ENCODE data around the gene EGF. TPM values are rescaled to one million over a fixed set of nuclear protein-coding genes. Genes with fewer than 3 reads are reported as not detected.
"Not testable (repeated sequence)": the region's sequence is repeated elsewhere in the genome, so short reads cannot be mapped to it uniquely, and the experiment has no call there.

EGF gene
- total and polyA plus RNA-seq, 11 donors, result 1.3 to 15.0 (median 8.8) TPM

DNA sequence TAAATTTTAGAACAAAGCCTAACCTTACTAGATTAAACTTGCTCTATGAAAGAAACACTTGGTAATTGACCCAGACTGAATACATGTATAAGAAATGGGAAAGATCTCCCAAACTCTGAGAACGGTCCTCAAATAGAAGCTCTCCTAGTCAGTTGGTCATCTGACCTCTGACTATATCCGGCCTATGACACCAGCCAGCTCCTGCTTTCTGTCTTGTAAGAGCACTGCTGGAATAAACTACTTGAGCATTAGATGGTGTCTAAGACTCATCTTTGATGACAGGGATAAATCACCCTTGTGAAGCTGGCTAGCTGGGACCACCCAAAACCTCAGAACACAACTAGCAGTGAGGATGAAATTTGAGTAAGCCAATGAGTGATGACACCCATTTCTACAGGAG lies 40.6 kb upstream of the EGF start:
- WGBS, 4 donors, result 82 to 91% (median 86%) methylated on average over 2 of the region's 2 CpGs
- no peak for ATAC-seq
- intact Hi-C loops (cut with DNase I), result no loop called here
- Histone ChIP-seq H3K36me3 (no peaks in the 10 kb centered on the region), H3K27ac (no peak overlapping the region), H3K9me3 (no peaks in the 10 kb centered on the region), H3K4me1 (no peaks in the 10 kb centered on the region), H3K27me3 (no peaks in the 10 kb centered on the region), H3K4me3 (no peak overlapping the region)
- DNase-seq, result no peak
- no peak for TF ChIP-seq CTCF (IDR thresholded peaks at IDR 0.05)
- TF ChIP-seq POLR2A (IDR thresholded peaks at IDR 0.05), result no peak

DNA sequence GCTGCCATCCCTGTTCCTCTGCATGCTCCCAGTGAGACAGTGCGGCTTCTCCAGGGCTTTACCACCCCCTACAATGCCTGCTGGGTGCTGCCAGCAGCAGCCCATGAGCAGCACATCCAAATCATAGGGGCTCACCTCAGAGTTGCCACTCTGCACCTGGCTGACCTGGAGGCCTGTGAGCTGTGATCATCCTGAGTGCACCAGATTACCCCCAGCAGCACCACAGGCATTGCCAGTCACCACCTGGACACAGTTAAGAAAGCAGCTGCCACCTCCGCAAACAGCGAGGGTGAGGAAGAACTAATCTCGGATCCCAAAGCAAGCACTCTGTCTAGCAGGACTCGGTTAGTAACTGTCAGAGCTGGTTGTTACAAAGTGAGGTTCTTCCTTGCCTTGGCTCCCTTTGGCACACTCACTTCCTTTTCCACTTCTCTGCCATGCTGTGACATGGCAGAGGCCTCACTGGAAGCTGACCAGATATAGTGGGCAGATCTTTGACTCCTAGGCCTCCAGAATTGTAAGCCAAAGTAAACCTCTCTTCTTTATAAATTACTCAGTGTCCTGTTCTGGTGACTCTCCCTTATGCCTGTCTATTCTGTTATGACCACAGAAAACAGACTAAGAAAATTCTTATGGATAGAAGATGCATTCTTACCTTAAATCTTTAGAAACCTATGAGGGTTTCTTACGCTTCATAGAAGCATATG lies 39.6 kb upstream of the EGF start:
- intact Hi-C loops (cut with DNase I), result no loop called here
- Histone ChIP-seq H3K9me3 (no peaks in the 10 kb centered on the region), H3K4me3 (no peak overlapping the region), H3K36me3 (no peaks in the 10 kb centered on the region), H3K27me3 (no peaks in the 10 kb centered on the region), H3K27ac (no peak overlapping the region), H3K4me1 (no peaks in the 10 kb centered on the region)
- ATAC-seq (no peak), DNase-seq (no peak)
- WGBS, 4 donors, result 95 to 98% (median 97%) methylated on average over 6 of the region's 6 CpGs
- TF ChIP-seq POLR2A (IDR thresholded peaks at IDR 0.05) (no peak), CTCF (IDR thresholded peaks at IDR 0.05) (no peak)

DNA sequence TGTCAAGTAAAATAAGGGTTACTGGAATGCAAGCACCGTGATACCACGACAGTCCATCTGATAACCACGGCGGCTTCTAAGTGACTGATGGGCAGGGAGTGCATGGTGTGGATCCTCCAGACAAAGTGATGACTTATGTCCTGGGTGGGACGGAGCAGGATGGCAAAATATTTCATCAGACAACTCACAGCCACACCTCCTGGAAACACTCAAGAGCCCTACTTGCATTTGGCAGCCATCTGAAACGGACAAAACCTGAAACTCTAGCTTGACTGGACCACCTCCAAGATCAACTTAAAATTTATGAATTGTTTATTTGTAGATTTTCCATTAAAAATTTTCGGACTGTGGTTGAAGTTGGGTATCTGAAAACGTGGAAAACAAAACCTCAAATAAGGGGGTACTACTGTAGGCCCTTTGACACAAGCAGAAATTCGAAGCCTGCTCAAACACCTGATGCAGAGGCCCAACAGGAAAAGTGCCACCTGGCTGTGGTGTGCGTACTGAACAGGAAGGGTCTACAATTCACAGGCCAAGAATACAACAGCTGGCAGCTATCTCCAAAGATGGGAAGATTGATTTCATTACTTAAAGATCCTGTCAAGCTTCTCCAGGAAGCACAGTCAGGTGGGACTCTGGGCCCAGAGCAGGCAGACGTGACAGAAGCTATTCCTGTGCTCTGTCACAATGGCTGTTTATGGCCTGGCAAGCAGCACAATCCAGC lies 38.7 kb upstream of the EGF start:
- no peaks in the 10 kb centered on the region for H3K4me1 ChIP-seq
- intact Hi-C loops (cut with DNase I), result no loop called here
- no peaks in the 10 kb centered on the region for H3K27me3 ChIP-seq
- no peak overlapping the region for H3K27ac ChIP-seq
- no peak for TF ChIP-seq CTCF (IDR thresholded peaks at IDR 0.05)
- H3K4me3 ChIP-seq, result no peak overlapping the region
- 52 to 57% (median 54%) methylated on average over 11 of the region's 11 CpGs for WGBS, 4 donors
- ATAC-seq (no peak), DNase-seq (no peak)
- no peaks in the 10 kb centered on the region for H3K36me3 ChIP-seq
- H3K9me3 ChIP-seq, result no peaks in the 10 kb centered on the region

DNA sequence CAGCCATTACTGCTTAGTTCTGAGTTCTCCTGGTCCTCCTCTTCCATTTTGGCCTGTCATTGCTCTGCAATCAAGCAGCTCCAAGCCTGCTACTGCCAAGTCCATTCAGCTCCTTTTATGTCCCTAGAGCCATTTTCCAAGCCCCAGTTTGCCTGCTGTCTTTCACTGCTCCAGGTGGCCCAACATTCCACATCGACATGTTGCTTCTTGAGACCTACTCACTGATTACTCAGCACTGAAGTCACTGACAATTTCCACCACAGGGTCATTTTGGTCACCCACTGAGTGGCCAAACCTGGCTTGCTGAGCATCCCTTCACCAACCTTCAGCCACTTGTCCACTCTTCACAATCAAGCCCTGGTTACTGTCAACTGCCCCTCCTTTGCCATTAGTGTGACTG lies 37.6 kb upstream of the EGF start:
- ATAC-seq, result no peak
- no peak for DNase-seq
- no peak overlapping the region for H3K4me3 ChIP-seq
- H3K27ac ChIP-seq, result no peak overlapping the region
- no peaks in the 10 kb centered on the region for H3K36me3 ChIP-seq
- no peak for TF ChIP-seq POLR2A (IDR thresholded peaks at IDR 0.05)
- TF ChIP-seq CTCF (IDR thresholded peaks at IDR 0.05), result no peak
- no peaks in the 10 kb centered on the region for H3K27me3 ChIP-seq
- intact Hi-C loops (cut with DNase I), result no loop called here
- H3K9me3 ChIP-seq, result no peaks in the 10 kb centered on the region
- 88 to 100% (median 97%) methylated on average over 1 of the region's 1 CpG for WGBS, 4 donors
- no peaks in the 10 kb centered on the region for H3K4me1 ChIP-seq

DNA sequence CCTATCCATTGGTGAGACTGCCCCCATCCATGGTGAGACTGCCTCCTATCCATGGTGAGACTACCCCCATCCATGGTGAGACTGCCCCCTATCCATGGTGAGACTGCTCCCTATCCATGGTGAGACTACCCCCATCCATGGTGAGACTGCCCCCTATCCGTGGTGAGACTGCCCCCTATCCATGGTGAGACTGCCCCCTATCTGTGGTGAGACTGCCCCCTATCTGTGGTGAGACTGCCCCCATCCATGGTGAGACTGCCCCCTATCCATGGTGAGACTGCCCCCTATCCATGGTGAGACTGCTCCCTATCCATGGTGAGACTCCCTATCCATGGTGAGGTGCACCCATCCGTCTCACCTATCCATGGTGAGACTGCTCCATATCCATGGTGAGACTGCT lies 37.1 kb upstream of the EGF start:
- H3K36me3 ChIP-seq; H3K4me1 ChIP-seq; H3K27ac ChIP-seq; H3K4me3 ChIP-seq; H3K27me3 ChIP-seq; intact Hi-C loops (cut with DNase I); ATAC-seq; DNase-seq; H3K9me3 ChIP-seq: not testable (repeated sequence)
- WGBS, 4 donors, result 33 to 93% (median 72%) methylated on average over 1 to 2 of the region's 2 CpGs

Measured in heart left ventricle (tissue), 16 donors.